ENCODE results near the gene FGF22.
"Not testable (repeated sequence)": the region's sequence is repeated elsewhere in the genome, so short reads cannot be mapped to it uniquely, and the experiment has no call there.

Gene FGF22

GRCh38 chr19:639253-640160 lies at the start of gene FGF22:
FGF22 (plus strand) TSS chr19:639879; CDS start chr19:639926, 47 bp downstream.
- peak; percentile 59 for DNase-seq

- DNase-seq = no peak
Measured at GRCh38 chr19:590396-590745, 49.3 kb upstream of the FGF22 start.

DNA sequence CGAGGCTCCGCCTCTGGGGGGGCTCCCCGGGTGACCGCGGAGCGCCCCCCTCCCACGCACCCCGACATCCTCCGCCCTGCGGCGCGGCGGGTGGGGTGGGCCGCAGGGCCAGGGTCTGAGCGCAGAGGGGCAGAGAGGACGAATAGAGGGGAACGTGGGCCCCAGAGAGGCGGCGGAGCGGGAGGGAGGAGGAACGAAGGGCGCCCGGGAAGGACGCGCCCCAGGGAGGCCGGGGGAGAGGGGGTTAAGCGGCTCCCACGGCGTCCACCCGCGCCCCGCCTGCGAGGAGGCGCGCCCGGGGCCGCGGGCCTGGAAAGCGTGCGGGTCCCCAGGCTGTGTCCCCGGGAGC lies 49.0 kb upstream of the FGF22 start:
- DNase-seq = no peak

DNA sequence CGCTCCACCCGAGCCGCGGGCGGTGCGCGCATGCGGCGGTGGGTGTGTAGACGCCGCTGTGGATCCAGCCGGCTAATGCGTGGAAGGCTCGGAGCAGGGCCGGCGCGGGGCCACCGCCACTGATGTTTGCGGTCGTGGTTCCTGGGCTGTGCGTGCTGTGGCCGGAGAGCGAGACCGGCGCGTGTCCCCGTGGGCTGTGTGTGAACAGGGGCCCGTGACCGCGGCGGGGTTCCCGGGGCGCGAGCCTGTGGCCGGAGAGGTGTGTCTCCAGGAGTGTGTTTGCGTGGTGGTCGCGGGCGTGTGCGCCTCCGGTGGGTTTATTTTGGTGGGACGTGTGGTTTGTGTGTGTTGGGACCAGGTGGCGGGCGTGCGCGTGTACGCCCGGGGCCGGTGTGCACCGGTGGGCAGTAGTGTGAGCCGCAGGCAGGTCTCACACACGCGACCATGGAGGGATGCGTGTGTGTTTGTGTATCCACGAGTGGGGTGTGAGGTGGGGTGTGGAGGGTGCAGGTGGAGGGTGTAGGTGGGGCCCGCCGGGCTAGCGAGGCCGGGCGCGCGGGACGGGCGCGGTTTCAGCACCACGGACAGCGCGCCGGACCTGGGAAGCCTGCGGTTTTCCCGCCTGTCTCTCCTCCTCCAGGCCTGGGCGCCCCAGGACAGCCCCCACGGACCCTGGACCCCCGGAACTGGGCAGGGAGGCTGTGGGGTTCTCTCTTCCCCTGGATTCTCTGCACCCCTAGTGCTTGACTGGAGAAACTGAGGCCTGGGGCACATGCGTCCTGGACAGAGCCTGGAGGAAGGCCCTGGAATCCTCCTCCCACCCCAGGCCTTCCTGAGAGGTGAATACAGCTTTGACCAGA lies 48.4 kb upstream of the FGF22 start:
- no peak for DNase-seq

DNA sequence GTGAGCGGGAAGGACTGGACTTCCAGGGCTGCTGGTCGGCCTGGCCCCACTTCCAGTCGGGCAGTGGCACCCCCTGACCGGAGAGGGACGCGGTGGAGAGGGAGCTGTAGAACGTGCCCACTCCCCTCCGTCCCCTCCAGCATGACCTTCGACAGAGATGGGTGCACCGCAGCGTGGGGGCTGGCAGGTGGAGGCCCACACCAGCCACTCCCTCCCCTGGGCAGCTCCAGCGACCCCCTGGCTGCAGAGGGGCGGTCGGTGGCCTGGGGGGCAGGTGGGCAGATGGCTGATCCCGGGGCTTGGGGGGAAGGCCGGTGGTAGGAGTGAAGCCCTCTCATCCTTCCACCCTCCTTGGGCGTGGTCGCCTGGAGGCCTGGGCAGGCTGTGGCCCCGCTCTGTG lies 47.6 kb upstream of the FGF22 start:
- DNase-seq = no peak

DNA sequence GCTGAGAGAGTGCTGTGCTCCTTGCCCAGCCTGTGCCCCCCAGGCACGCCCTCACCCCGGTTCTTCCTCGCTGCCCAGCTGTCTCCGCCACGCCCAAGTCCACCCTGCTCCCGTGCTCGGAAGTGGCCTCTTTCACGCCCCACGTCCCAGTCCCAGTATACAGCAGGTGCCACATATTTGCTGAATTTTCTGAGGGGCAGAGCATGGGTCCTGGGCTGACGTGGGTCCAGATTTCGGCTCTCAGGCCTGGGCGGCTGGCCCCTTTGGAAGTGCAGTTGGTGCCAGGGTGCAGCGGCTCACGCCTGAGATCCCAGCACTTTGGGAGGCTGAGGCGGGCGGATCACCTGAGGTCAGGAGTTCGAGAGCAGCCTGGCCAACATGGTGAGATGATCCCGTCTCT lies 46.6 kb upstream of the FGF22 start:
- DNase-seq = no peak

- DNase-seq = no peak
Measured at GRCh38 chr19:593505-593904, 46.2 kb upstream of the FGF22 start.

DNA sequence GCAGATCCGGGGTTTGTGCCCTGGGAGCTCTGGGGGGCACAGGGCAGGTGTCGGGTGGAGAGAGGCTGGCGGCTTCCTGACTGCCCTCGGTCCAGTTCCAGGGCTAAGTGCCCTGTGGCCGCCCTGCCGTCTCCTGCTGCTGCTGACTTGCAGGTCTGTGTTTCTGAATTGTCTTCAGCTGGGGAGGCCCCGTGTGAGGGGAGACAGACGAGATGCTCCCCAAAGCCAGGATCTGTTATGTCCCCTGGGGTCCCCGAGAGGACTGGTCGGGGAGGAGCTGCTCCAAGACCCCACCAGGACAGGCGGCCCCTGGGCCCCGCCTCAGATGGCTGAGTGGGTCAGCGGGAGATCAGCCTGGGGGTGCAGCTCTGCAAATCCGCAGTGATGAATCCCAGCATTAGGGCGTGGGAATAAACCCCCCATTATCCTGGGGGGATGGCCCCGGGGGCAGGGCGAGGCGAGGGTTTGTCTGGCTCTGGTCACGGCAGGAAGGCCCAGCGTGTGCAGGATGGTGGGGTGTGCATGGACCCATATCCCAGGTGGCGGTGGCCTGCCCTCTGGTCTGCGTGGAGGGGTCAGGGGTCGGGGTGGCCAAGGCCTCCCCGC lies 45.3 kb upstream of the FGF22 start:
- no peak for DNase-seq

DNA sequence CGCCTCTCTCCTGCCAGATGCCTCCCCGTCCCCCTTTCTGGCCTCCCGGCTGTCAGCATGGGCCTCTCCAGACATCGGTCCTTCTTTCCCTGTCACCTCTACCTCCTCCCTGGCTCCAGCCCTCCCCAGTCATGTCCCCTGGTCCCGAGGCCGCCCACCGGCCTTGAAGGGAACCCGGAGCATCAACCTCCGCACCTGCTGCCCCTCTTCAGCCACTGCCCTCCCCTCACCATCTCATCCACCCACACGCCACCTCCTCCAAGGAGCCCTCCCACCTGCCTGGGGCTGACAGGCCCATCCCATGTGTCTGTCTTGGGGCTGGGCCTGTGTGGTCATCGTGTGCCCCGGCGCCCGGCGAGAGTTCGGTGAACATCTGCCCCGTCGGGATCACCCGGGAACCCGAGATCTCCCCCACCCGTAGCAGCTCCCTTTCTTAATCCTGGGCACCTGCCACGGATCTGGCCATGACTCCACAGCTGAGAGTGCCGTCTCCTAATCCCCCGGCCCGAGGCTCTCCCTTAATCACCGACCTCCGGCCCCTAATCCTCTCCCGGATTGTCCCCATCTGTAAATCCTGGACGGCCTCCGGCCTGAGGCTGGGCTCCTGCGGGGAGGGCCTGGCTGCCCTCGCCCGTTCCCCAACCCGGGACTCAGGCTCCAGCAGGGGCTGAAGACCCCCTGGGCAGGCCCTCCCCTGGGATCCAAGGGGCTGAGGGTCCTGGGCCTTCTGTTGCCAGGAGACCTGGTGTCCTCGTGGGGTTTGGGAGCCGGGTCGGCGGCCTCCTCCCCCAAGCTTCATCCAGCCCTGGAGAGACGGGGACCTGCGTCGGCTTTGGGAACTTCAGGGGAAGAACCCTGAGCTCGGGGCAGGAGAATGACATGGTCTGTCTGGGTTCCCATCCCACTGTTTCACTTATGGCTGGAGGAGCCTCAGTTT lies 44.1 kb upstream of the FGF22 start:
- DNase-seq = no peak

- no peak for DNase-seq
Measured at GRCh38 chr19:596263-596655, 43.4 kb upstream of the FGF22 start.

- DNase-seq = no peak
Measured at GRCh38 chr19:597406-598315, 42.0 kb upstream of the FGF22 start.

DNA sequence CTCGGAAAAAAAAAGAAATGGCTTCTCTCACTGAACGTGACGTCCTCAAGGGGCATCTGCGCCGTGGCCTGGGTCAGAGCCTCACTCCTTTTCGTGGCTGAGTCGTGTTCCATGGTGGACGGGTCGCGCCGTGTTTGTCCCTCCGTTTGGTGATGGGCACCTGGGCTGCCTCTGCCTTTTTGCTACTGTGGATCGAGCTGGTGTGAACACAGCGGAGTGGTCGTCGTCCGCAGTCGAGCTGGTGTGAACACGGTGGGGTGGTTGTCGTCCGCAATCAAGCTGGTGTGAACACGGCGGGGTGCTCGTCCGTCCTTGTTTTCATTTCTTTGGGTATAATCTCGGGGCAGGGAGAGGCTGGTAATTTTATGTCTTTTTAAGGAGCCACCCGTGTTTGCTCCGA lies 38.4 kb upstream of the FGF22 start:
- DNase-seq = no peak

- DNase-seq = no peak
Measured at GRCh38 chr19:601790-602189, 37.9 kb upstream of the FGF22 start.

DNA sequence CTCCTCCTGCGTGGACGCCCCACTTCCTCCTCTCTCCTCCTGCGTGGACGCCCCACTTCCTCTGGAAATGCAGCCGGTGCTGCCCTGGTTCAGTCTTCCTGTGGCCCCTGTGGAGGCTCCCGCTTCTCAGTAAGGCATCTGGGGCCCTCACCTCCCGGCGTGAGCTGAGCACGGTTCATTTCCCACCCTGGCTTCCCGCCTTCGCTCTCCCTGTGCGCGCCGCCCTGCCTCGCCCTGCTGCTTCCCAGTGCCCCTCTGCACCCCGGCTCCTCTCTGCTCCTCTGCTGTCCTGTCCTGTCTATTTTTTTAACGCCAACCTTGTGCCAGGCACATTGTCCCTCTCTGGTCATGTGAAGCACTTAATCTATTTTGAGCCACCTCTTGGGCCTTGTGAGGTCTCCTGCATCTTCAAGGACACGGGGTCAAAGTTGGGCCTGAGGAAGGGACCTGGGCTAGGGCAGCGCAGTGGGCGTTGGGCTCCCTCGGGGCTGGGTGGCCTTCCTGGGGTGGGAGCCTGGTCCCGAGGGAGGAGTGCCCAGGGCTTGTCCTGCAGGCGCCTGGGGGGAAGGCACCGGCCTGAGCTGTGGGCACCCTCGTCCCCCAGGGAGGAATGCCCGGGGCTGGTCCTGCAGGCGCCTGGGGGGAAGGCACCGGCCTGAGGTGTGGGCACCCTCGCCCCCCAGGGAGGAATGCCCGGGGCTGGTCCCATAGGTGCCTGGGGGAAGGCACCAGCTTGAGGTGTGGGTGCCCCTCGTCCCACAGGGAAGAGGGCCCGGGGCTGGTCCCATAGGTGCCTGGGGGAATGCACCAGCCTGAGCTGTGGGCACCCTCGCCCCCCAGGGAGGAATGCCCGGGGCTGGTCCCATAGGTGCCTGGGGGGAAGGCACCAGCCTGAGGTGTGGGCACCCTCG lies 37.0 kb upstream of the FGF22 start:
- DNase-seq = no peak

DNA sequence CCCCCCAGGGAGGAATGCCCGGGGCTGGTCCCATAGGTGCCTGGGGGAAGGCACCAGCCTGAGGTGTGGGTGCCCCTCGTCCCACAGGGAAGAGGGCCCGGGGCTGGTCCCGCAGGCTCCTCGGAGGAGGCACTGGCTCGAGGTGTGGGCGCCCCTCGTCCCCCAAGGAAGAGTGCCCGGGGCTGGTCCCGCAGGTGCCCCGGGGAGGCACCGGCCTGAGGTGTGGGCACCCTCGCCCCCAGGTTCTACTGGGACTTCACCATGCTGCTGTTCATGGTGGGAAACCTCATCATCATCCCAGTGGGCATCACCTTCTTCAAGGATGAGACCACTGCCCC lies 36.4 kb upstream of the FGF22 start:
- DNase-seq = not testable (repeated sequence)

GRCh38 chr19:603779-604178 lies 35.9 kb upstream of the FGF22 start:
- not testable (repeated sequence) for DNase-seq

DNA sequence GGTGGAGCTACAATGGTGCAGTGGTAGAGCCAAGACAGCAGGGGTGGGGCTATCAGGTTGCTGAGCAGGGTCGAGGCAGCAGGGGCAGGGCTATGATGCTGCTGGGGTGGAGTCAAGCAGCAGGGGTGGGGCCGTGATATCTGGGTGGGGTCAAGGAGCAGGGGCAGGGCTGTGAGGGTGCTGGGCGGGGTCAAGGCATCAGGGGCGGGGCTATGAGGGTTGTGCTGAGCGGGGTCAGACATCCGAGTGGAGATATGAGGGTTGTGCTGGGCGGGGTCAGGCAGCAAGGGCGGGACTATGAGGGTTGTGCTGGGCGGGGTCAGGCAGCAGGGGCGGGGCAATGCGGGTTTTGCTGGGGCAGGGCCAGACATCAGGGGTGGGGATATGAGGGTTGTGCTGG lies 35.3 kb upstream of the FGF22 start:
- DNase-seq = no peak

- DNase-seq = not testable (repeated sequence)
Measured at GRCh38 chr19:605061-605971, 34.4 kb upstream of the FGF22 start.

All from NCI-H2227 treated with DMSO at 0.1 percent for 48 hours (cell line).